Heart left ventricle (tissue), 13 donors: ENCODE results near the gene SLC9A3.

ENCODE experiments used
- CTCF ChIP-seq, 12 donors: fragments of 200-600 bp; sonication (generic) in 4 of 12; IDR thresholded peaks; one replicate each; pipeline versions ENCODE4 v1.5.0 to v1.8.0; 2018 to 2022; ENCODE audit warnings: antibody characterized with exemption in 12 of 12, mild to moderate bottlenecking in 5 of 12
- POLR2A ChIP-seq, 2 donors: fragments of 450-650 bp; IDR thresholded peaks; one replicate each; pipeline ENCODE4 v1.6.1; 2017; ENCODE audit warnings: antibody characterized with exemption in 2 of 2, mild to moderate bottlenecking in 2 of 2, moderate library complexity in 2 of 2
- donor health status: ischemic (EF 13 %, LVEDD 7.1; RV severe dilation, severe dysfunction).
- donor health status: DM: no; HTN: yes; CAD: no.
- donor health status: DM: no; HTN: no; CAD: no.
- donor health status: ischemic (EF 25% LVEDD 6.9; RV normal size, moderate dysfunction).
- donor health status: ischemic (EF 25% LVEDD 5.7; RV mildly dilated, moderate dysfunction).
- donor health status: ischemic (EF 35%, LVEDD 5.7; RV mildly dilated, moderate dysfunction).
- donor health status: nonischemic (EF 11% LVEDD 7.7; RV severe dilation, severe dysfunction).
- donor health status: DM: yes; HTN: yes; CAD: no.
- donor health status: PGD.
- donor health status: ischemic (EF 29% LVEDD 5.4; RV normal size, mild dysfunction).
- donor health status: nonischemic (EF 23%, LVEDD 6.1; RV moderate dilation, normal function).

GRCh38 chr5:537621-538071 lies 13.4 kb upstream of the SLC9A3 start:
- TF ChIP-seq CTCF (IDR thresholded peaks at IDR 0.05) = no peak
- TF ChIP-seq POLR2A (IDR thresholded peaks at IDR 0.05) = no peak
